Activated CD8-positive, alpha-beta T cell treated with anti-CD3 and anti-CD28 coated beads for 36 hours (primary cell): ENCODE data around the gene ALOX15. TPM values are rescaled to one million over a fixed set of nuclear protein-coding genes. Genes with fewer than 3 reads are reported as not detected.

Experiments
- ATAC-seq: fragments of 200-7000 bp; cut with Tn5 transposase; one replicate; pipeline ENCODE4 v1.10.0; 2021; ENCODE audit warnings: mild to moderate bottlenecking, moderate library complexity
- CTCF ChIA-PET: fragments of 350-600 bp; sonication (Branson Sonifier 250); formaldehyde crosslinking; loops from one replicate; lab custom pipeline; 2021; ENCODE audit warnings: antibody characterized with exemption; lab: Charles Lee
- POLR2A ChIA-PET: fragments of 350-600 bp; sonication (Branson Sonifier 250); formaldehyde crosslinking; loops from one replicate; lab custom pipeline; 2021; ENCODE audit warnings: antibody characterized with exemption; lab: Charles Lee
- DNase-seq: peaks from one replicate; pipeline ENCODE4 v3.0.0-alpha.2; 2020
- H3K27ac Mint-ChIP-seq: one replicate; pipeline ENCODE4 v1.8.0; 2021; ENCODE audit warnings: mild to moderate bottlenecking, mixed read lengths
- H3K27me3 Mint-ChIP-seq: one replicate; pipeline ENCODE4 v1.8.0; 2021; ENCODE audit warnings: mixed read lengths
- H3K36me3 Mint-ChIP-seq: one replicate; pipeline ENCODE4 v1.8.0; 2021; ENCODE audit warnings: low read depth, mixed read lengths
- H3K4me1 Mint-ChIP-seq: one replicate; pipeline ENCODE4 v1.8.0; 2021; ENCODE audit warnings: low read depth, mixed read lengths
- H3K4me3 Mint-ChIP-seq: one replicate; pipeline ENCODE4 v1.8.0; 2021; ENCODE audit warnings: mild to moderate bottlenecking, moderate library complexity, mixed read lengths
- H3K9me3 Mint-ChIP-seq: one replicate; pipeline ENCODE4 v1.8.0; 2021; ENCODE audit warnings: mixed read lengths
- CTCF ChIP-seq: fragments of 200-600 bp; IDR thresholded peaks from one replicate; pipeline ENCODE4 v1.8.0; 2022; ENCODE audit warnings: antibody characterized with exemption, mild to moderate bottlenecking
- intact Hi-C: fragments of 100-400 bp; cut with micrococcal nuclease; formaldehyde crosslinking; loops from one replicate; pipeline ENCODE4 v1.10.0; 2022
- total RNA-seq, 2 experiments: library from RNA; stranded (reverse); gene quantifications; one replicate each; pipeline ENCODE4 v1.2.3, GENCODE V29; 2021

The ALOX15 gene
- total RNA-seq, 2 experiments from 2014 or later = not detected

GRCh38 chr17:4588898-4589625 is 52.4 kb downstream of the ALOX15 start:
- CTCF ChIA-PET = no interaction called here
- intact Hi-C loops = no loop called here
- no peak for ATAC-seq

GRCh38 chr17:4588391-4588790 is 53.1 kb downstream of the ALOX15 start:
- H3K27me3 Mint-ChIP-seq = peaks cover 22% of the 10 kb centered on the region
- no peaks in the 10 kb centered on the region for H3K9me3 Mint-ChIP-seq
- TF ChIP-seq CTCF = no peak
- intact Hi-C loops = no loop called here
- ATAC-seq (no peak), DNase-seq (no peak)
- no peak overlapping the region for H3K27ac Mint-ChIP-seq
- ChIA-PET CTCF (no interaction called here), POLR2A (no interaction called here)
- H3K36me3 Mint-ChIP-seq = no peaks in the 10 kb centered on the region
- no peak overlapping the region for H3K4me3 Mint-ChIP-seq
- H3K4me1 Mint-ChIP-seq = peaks cover 6% of the 10 kb centered on the region

More at GRCh38 chr17:4588898-4589625, 52.4 kb downstream of the ALOX15 start:
- Mint-ChIP-seq H3K9me3 (no peaks in the 10 kb centered on the region), H3K27ac (no peak overlapping the region), H3K27me3 (peaks cover 16% of the 10 kb centered on the region), H3K4me1 (peaks cover 3% of the 10 kb centered on the region), H3K4me3 (no peak overlapping the region), H3K36me3 (no peaks in the 10 kb centered on the region)
- no peak for TF ChIP-seq CTCF
- POLR2A ChIA-PET = no interaction called here
- DNase-seq = no peak

GRCh38 chr17:4587803-4588202 is 53.7 kb downstream of the ALOX15 start:
- intact Hi-C loops = no loop called here
- TF ChIP-seq CTCF = no peak
- CTCF ChIA-PET = interaction anchor here (2.1 kb wide), 1 partner anchor 21 kb away, joined by 12 read pairs; no protein-coding TSS in a partner anchor

GRCh38 chr17:4587195-4587594 is 54.3 kb downstream of the ALOX15 start:
- CTCF ChIA-PET = interaction anchor here (1.1 to 2.1 kb wide), 3 partner anchors 8 to 22 kb away, joined by 3 to 12 read pairs (median 5); no protein-coding TSS in a partner anchor
- H3K27ac Mint-ChIP-seq = no peak overlapping the region
- intact Hi-C loops = no loop called here
- ATAC-seq (no peak), DNase-seq (no peak)
- no peaks in the 10 kb centered on the region for H3K36me3 Mint-ChIP-seq
- H3K4me3 Mint-ChIP-seq = no peak overlapping the region
- H3K4me1 Mint-ChIP-seq = peaks cover 6% of the 10 kb centered on the region
- no peak for TF ChIP-seq CTCF
- POLR2A ChIA-PET = interaction anchor here (0.9 to 1.2 kb wide), 2 partner anchors 13 to 59 kb away, joined by 3 to 4 read pairs; no protein-coding TSS in a partner anchor
- H3K9me3 Mint-ChIP-seq = no peaks in the 10 kb centered on the region
- H3K27me3 Mint-ChIP-seq = peaks cover 32% of the 10 kb centered on the region

More at GRCh38 chr17:4587803-4588202, 53.7 kb downstream of the ALOX15 start:
- H3K4me3 Mint-ChIP-seq = no peak overlapping the region
- POLR2A ChIA-PET = interaction anchor here (0.9 to 1.2 kb wide), 2 partner anchors 13 to 59 kb away, joined by 3 to 4 read pairs; no protein-coding TSS in a partner anchor
- H3K27me3 Mint-ChIP-seq = peaks cover 28% of the 10 kb centered on the region
- DNase-seq = no peak
- H3K4me1 Mint-ChIP-seq = peaks cover 6% of the 10 kb centered on the region
- H3K36me3 Mint-ChIP-seq = no peaks in the 10 kb centered on the region
- H3K27ac Mint-ChIP-seq = no peak overlapping the region
- no peak for ATAC-seq
- H3K9me3 Mint-ChIP-seq = no peaks in the 10 kb centered on the region

- ATAC-seq (no peak), DNase-seq (no peak)
- Mint-ChIP-seq H3K9me3 (no peaks in the 10 kb centered on the region), H3K27ac (no peak overlapping the region), H3K4me3 (no peak overlapping the region), H3K36me3 (no peaks in the 10 kb centered on the region), H3K27me3 (peaks cover 39% of the 10 kb centered on the region), H3K4me1 (peaks cover 6% of the 10 kb centered on the region)
- no peak for TF ChIP-seq CTCF
- POLR2A ChIA-PET = interaction anchor here (0.6 to 0.9 kb wide), 2 partner anchors 33 to 225 kb away, joined by 3 to 5 read pairs; no protein-coding TSS in a partner anchor
- CTCF ChIA-PET = interaction anchor here (1.1 to 2.1 kb wide), 3 partner anchors 10 to 21 kb away, joined by 3 to 12 read pairs (median 5); no protein-coding TSS in a partner anchor
- intact Hi-C loops = no loop called here
Measured at GRCh38 chr17:4586043-4586442, 55.4 kb downstream of the ALOX15 start.
